Measurements from ENCODE around the gene CDH13.

GRCh38 chr16:83715217-83715920 is 1088.6 kb downstream of the CDH13 start:
- TF ChIP-seq CTCF (conservative IDR thresholded peaks at IDR 0.05) (no peak; the same call in 1 of the 2 replicates), ZFX (IDR thresholded peaks at IDR 0.05) (no peak)
